HG03575 (cell line): Measurements from ENCODE around the gene CACTIN.

ENCODE experiments used
- ATAC-seq: cut with Tn5 transposase; IDR thresholded peaks from one replicate; pipeline ENCODE4 v1.9.1; 2021; ENCODE audit not compliant: unreplicated experiment, insufficient number of reproducible peaks, low FRiP score; ENCODE audit errors: extremely low read depth

The CACTIN gene

DNA sequence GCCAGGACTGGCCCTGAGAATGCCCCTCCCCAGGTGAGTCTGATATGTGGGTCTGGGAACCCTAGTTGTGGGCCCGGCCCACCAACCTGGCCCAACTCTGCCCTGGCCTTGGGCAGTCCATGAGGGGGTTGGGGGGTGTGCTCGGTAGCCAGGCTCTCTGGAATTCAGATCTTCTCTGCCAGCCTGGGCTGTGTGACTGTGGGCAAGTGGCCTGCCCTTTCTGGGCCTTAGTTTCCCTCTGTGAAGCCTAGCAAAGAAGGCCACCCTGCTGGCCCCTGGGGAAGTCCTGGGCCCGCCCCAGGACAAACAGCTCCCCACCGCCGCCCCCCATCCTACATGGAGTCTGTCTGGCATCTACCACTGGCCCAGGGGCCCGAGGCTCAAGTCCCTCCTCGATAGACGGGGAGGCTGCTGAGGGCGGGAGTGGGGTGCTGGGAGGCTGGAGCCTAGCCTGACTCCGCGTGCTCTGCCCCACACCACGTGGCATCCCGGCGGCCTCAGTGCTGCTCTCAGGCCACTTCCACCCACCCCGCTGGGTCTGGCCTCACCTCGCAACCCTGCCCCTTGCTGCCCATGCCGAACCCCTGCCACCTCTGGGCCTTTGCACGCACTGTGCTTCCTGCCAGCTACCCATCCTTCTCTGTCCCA lies 11.6 kb downstream of the CACTIN start:
- no peak for ATAC-seq

DNA sequence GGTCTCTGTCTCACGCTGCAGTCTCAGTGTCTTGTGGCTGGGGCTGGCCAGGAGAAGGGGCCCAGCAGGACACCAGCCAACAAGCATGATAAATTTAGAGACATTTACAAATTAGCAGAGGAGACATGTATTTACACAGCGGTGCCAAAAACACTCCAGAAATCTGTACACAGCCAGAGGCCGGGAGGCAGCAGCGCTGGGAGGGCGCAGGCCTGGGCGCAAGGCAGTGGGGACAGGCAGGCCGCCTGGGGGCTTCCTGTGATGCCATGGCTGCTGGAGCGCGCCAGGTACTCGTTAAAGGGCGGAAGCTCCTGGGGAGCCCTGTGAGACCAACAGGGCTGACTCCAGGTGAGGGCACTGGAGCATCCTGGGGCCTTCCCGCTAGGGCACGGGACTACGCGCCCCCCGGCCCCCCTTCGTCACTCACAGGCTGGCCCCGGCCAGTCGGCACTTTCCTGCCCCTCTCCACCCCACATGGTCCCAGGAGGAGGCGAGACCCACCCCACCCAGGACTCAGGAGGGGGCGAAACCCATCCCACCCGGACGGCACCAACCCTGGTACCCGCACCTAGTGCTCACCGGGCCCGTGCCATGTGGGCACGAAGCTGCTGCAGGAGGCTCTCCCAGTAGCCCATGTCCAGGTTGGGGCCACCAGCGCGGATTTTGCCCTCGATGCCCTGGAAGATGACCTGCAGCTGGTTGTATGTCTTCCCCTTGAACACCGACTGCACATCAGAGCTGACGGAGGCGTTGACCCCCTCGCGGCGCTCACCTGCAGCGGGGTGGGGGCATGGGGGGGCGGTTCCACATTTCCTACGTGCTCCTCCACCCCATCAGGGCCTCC lies 12.6 kb downstream of the CACTIN start:
- no peak for ATAC-seq

DNA sequence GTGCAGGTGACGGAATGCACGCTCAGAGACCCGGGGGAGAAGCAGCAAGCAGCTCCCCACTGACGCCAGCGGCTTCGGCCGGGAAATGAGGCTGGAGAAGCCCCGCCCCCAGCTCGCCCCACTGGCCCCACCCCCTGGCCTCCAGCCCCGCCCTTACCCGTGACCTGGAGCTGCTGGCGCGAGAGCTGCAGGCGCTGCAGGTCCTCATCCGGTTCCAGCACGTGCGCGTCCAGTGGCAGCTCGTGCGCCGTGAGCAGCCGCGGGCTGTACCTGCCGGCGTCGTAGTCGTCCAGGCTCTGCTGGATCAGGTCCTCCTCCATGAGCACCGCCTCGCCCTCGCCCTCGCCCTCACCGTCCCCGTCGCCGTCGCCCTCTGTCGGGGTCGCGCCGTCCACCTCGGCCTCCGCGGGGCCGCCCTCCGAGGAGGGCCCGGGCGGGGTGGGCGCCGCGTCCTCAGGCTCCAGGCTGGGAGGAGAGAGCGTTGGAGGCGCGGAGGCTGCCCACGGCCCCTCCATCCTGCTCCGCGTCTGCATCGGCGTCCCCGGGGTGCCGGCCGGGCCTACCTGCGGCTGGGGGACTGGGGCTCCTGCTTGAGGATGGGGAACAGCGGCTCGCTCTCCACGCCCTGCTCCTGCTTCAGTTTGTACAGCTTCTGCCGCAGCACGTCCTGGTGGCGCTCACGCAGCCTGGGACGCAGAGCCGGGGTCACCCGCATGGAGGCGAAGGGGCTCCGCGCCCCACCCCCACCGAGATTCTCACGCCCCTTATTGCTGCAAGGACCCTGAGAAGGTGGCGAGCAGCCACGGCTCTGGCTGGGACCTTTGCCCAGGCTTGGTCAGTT lies 13.5 kb downstream of the CACTIN start:
- no peak for ATAC-seq

DNA sequence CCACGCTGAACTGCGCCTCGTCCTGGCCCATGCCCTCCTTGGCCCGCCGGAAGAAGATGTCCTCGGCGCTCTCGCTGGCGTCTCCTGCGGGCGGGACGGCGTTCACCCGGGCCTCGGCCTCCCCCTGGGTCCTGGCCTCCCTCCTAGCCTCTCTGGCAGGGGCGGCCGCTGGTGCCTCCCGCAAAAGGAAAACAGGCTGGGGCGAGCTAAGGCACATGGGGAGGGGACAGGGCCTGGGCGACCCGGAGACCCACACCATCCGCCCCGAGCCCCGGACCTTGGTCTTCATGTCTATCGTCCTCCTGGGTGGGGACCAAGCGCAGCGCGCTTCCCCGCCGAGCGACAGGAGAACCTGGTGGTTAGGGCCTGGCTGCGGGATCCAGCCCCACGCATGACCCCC lies 14.3 kb downstream of the CACTIN start:
- ATAC-seq = no peak

DNA sequence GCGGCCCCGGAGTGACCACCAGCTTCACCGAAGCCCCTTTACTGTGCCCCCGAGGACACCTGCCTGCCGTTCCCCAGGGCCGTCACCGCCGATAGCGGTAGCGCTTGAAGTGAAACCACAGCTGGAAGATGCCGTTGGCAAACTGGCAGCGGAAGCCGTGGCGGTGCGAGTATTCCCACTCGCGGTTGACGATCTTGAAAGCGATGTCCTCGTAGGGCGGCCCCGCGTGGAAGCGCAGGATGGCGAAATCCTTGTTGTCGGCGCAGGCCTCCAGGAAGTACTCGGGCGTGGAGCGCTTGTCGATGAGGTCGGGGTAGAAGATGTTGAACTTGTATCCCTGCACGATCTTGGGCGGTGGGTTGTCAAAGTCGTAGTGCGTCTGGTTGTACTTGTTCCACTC lies 14.7 kb downstream of the CACTIN start:
- no peak for ATAC-seq

DNA sequence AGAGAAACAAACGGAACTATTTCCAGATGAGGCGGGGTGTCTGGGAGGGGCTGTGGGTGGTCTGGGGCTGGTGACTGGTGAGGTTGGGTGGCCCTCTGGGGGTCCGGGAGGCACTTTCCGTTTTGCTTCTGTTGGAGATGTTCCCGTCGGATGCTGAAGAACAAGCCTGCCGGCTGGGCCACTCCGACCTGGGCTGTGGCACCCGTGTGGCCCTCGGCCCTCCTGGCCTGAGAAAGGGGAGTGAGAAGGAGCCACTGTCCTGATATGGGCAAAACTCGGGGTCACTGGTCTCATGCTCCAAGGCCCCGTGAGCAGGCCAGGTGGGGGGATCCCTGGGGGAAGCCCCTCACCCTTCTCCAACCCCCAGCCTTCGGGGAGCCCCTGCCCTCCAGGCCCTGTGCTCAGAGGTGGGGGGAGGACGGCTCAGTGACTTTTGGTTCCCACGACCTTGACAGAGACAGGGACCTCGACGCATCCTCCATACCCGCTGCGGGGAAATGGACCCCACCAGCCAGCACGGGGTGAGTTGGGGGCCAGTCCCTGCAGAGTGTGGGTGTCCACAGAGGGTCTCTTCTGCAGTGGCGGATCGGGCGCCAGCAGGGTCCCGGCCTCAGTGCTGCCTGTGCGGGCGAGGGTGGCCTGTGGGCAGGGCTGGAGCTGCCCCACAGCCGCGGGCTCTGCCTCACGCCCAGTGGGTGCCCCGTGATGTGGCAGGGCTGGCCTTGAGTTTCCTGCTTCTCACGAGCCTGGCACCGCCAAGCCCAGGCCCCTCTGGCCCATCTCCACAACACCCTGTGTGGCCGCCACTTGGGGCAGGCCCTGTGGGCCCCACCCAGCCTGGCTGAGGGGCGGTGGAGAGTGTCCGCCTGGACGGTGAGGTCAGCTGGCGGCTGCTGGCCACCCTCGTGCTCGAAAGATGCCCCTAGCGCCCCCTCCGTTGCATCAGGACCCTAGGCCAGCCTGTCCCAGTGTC lies 15.6 kb downstream of the CACTIN start:
- ATAC-seq = no peak

DNA sequence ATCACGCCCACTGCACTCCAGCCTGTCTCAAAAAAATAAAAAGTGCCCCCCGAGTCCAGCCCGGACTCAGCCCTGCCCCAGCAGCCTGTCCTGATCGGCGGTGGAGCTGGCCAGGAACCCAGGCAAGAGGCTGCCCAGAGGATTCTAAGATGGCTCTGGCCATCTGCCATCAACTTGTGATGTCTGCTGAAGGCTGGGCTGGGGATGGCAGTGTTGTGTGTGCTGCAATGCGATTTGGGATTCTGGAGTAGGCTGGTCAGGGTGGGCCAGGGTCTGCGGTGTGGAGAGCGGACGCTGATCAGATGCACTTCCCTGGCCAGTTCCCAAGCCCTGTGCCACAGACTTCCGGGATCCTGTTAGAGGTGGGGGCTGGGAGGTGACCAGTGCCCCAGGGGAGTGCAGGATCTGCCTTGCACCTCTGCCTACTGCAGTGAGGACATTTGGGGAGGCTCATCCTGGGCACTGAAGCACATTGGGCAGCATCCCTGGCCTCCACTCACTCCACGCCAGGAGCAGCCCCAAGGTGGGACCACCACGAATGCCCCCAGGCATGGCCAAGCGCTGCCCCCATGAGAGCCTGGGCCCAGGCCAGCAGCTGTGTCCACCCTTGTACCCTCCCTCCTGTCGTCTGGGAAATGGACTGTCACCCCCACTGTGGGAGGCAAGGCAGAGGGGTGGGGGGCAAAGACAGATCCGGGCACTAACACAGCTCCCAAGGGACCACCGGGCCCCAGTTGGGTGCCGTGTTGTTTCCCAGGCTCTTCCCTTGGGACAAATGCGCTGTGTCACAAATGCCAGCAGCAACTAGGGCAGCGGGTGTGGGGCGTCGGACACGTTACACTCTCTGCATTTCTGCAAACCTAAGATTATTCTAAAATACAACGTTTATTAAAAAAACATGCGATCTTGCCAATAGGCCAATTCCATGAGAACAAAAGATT lies 16.5 kb downstream of the CACTIN start:
- no peak for ATAC-seq

DNA sequence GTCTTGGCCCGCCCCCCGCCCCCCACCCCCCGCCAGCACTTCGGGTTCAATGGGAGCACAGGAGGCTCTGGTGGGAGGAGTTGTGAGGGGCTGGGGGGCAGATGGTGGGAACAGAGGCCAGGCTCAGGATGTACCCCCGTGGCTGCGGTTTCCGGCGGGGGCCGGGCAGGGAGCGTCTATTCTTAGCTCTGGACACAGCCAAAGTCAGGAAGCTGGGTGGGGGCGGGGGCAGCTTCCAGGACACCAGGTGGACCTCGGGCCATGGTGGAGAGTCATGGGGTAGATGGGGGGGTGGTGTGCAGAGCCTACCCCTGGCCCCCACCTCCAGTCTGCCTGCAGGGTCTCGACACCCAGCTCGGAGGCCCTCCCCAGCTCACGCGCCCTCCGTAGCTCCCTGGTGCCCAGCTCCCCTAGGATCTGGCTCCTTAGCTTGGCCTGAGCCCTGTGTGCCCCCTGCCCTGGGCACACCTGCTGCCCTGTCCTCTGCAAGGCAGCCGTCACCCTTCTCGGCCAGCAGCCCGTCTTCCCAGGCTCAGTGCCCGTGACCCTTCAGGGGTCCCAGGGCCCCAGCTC lies 17.8 kb downstream of the CACTIN start:
- no peak for ATAC-seq

DNA sequence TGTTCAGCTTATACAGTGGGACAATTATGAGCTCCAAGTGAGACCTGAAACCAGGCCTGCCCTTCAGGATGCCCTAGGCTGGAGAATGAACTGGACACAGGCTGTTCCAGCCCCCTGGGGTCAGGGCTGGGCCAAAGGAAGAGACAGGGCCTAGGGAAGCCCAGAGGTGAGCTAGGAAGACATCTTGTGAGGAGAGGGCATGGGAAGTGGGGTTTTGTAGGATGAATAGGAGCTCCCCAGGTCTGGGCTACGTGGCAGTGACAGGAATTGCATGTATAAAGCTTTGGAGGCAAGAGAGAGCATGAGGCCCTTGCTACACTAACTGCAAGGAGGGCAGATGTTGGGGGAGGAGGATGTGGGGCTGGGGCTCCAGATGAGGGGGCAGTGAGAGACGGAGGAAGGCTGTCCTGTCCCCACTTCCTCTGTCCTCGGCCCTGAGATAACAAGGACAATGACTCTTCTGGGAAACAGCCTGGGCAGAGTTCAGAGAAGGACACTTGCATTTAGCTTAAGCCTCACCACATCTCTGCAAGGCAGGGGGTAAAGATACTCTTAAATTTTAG lies 18.4 kb downstream of the CACTIN start:
- ATAC-seq = no peak

DNA sequence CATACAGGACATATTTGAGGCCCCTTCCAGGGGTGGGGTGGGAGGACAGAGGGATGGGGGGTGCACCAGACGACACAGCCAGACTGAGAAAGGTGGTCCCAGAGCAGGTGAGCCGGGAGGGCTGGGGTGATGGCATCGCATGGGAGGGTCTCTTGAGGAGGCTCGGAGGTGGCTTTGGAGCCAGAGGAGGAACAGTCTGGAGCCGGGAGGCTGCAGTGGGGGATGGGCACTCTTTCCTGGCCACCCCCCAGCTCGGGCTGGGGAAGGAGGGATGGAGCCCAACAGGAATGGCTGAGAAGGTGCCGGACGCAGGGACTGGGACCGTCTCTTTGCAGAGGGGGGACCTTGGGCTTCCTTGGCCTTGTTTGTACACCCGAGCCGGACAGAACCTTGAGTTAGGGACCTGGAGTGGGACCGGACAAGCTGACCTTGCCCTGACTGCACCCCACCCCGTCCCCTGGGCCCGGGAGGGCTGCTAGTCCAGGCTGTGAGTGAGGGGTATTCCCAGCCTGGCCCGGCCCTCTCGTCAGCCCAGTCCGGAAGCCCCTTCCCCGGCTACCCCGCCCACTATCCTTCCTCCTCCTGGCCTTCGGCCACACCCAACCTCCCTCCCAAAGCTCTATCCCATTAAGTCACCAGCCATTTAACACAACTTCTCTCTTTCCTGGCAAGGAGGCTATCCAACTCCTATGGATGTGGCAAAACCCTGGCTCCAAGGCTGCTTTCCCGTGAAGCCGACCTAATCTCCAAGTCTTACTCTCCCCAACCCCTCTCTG lies 19.1 kb downstream of the CACTIN start:
- ATAC-seq = no peak

DNA sequence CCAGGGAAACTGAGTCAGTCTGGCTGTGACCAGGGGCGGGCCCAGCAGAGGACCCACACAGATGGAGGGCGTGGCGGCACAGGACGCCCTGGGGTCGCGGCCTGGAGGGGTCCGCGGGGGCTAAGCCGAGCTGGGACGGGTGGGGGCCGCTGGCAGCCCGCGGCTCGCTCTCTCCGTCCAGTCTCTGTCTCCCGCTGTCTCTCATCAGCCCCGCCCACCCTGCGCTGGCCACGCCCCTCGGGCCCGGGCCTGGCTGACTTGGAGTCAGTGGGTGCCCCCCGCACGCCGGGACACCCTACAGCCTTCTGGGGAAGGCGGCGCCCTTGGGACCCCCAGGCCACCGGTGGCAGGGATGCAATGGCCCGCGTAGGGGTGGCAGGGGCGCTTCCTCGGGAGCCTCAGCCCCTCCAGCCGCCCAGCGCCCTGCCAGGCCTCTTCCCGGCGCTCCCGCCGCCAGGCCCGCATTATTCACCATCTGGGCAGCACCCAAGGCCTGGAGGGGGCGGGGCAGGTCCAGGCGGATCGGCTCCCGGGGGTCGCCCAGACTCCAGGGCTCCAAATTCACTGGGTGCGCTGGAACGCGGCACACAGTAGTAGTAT lies 19.8 kb downstream of the CACTIN start, which contains the start of gene TBXA2R:
Gene TBXA2R (minus strand): TSS at position 186 of the 600 bp plus-strand sequence. CDS start 6,241 bp downstream, outside the sequence.
- ATAC-seq = no peak

DNA sequence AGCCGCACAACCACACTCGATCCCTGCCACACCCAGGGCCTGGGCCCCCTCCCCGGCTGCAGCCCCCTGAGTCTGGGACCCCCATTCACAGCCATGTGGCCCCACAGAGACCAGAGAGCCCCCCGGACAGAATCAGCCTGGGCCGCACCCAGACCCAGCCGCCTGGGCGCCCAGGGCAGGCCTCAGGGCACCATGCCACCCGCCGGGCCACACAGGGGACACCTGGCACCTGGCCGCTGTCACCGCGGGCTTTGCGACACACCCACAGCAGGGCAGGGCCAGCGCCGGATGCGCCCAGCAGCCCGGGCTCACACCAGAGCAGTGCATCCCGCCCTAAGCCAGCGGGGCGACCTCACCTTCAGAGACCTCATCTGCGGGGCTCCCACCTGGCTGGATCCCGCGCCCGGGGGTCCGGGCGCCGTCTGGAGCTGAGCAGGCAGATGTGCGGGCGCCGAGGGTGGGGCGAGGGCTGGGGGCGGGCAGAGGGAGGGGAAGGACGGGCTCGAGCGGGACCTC lies 20.4 kb downstream of the CACTIN start:
- no peak for ATAC-seq

DNA sequence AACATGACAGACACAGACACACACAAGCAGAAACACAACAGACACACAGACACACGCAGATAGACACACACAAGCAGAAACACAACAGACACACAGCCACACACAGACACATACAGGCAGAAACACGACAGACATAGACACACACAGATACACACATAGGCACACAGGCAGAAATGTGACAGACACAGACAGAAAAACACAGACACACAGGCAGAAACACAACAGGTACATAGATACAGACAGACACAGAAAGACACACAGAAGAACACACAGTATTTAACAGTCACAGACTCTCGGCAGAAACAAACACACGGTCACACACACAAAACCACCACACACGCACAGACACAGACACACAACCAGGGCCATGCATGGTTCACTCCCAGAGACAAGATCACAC lies 20.8 kb downstream of the CACTIN start:
- ATAC-seq = no peak

DNA sequence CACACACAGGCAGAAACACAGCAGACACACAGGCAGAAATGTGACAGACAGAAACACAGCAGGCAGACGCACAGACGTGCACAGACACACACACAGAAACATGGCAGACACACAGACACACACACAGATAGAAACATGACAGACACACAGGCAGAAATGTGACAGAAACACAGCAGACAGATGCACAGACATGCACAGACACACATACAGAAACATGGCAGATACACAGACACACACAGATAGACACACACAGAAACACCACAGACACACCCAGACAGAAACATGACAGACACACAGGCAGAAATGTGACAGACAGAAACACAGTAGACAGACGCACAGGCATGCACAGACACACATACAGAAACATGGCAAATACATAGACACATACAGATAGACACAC lies 21.2 kb downstream of the CACTIN start:
- no peak for ATAC-seq

DNA sequence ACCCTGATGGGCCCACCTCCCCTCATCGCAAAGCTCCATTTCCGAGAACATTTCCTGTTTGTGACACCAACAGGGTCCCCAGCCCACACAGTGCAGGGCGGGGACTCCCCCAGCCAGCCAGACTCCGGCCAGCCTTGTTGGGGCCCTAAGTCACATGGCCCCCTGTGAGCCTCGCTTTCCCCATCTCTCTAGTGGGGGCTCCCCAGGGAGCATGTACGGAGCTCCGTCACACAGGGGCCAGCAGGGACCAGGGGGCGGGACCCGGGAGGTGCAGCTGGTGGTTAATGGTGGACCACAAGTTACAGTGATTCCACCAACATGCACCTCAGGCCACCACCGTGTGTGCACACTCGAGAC lies 21.6 kb downstream of the CACTIN start:
- ATAC-seq = no peak
